ENCODE measurements around the gene USP38. TPM values are rescaled to one million over a fixed set of nuclear protein-coding genes. Genes with fewer than 3 reads are reported as not detected.

The USP38 gene
- total RNA-seq, 1 donor from 2014 or later = 21.2 TPM

DNA sequence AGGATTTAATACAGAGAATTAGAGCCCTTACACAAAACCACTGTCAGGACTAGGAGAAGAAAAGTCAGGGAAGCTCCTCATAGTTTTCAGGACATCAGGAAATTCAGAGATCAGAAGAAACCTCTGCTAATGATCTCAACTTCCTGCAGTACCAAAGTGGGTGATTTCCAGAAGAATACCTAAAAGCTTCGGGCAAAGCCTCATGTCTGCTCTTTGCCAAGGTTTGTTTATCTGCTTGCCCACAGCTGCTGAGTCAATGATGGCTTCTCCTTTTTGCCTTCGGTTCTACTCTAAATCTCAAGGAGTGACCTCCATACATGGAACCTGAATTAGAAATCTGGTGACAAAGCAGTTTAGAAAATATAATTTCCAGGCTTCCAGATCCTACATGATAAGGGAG lies 68.4 kb downstream of the USP38 start:
- no peaks in the 10 kb centered on the region for H3K9me3 ChIP-seq (ENCODE audit: insufficient read depth, low read depth, low read length)
- no peaks in the 10 kb centered on the region for H3K27me3 Mint-ChIP-seq (ENCODE audit: low read depth, unreplicated experiment)
- no peak overlapping the region for H3K27ac ChIP-seq (ENCODE audit: low read depth, low read length)
- no peaks in the 10 kb centered on the region for H4K20me1 ChIP-seq (ENCODE audit: insufficient read depth, low read length)
- no peak overlapping the region for H2AFZ ChIP-seq (ENCODE audit: low read depth, low read length)
- no peak overlapping the region for H3K9ac ChIP-seq (ENCODE audit: low read length)
- no peaks in the 10 kb centered on the region for H3K27me3 ChIP-seq (ENCODE audit: insufficient read depth, low read length)
- H3K4me1 ChIP-seq (ENCODE audit: insufficient read depth, low read length) = no peaks in the 10 kb centered on the region
- no peak overlapping the region for H3K27ac Mint-ChIP-seq (ENCODE audit: unreplicated experiment)
- no peaks in the 10 kb centered on the region for H3K36me3 Mint-ChIP-seq (ENCODE audit: low read depth, unreplicated experiment)
- H3K4me2 ChIP-seq (ENCODE audit: low read length) = no peak overlapping the region
- no peak overlapping the region for H3K4me3 ChIP-seq (ENCODE audit: insufficient read depth, low read depth, low read length)
- H3K79me2 ChIP-seq (ENCODE audit: insufficient read depth, low read length) = no peaks in the 10 kb centered on the region
- no peaks in the 10 kb centered on the region for H3K36me3 ChIP-seq (ENCODE audit: insufficient read depth, low read length)
- no peak for FAIRE-seq
- H3K9me3 Mint-ChIP-seq (ENCODE audit: unreplicated experiment) = no peaks in the 10 kb centered on the region
- TF ChIP-seq CTCF (IDR thresholded peaks at IDR 0.05; ENCODE audit: insufficient read depth, low read depth, low read length) (no peak), EZH2 (IDR thresholded peaks at IDR 0.05; ENCODE audit: insufficient read depth, low read length) (no peak)
- H3K4me3 Mint-ChIP-seq (ENCODE audit: unreplicated experiment) = no peak overlapping the region
- peaks cover 16% of the 10 kb centered on the region for H3K4me1 Mint-ChIP-seq (ENCODE audit: low read depth, unreplicated experiment)
- DNase-seq (ENCODE audit: low read depth) = peak; percentile 5

DNA sequence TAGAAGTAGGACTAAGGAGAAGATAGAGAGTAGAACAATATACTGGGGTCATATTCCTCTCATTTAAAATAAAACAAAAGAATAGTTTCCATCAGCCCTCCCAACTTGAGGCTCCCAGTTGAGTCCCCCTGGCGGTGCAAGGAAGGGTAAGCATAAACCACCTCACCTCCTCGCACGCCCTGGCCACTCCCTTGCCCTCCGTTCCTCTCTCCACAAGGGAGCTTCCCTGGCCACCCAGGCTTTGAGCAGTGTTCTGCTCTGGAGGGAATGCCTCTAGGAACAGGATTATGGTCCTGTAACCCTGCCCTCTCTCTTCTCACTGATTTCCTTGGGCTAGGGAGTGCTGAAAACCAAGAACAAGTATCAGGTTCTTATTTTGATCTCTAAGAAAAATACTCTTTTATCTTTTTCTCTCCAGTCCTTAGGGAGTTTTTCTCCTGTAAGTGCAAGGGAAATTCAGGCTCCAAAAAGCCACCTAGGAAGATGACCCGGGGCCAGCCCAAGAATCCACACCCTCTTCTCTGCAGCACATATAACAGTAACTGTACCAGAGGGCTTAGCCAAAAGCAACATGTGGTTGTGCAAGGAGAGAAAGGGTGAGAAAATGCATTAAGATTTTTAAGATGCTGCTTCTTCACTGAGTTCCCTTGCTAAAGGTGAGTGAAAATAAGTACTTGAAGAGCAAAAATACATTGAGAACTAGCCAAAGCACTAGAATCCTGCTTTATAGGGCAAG lies 69.9 kb downstream of the USP38 start:
- H3K4me3 ChIP-seq (ENCODE audit: insufficient read depth, low read depth, low read length) = no peak overlapping the region
- H3K27me3 ChIP-seq (ENCODE audit: insufficient read depth, low read length) = no peaks in the 10 kb centered on the region
- no peak overlapping the region for H3K27ac Mint-ChIP-seq (ENCODE audit: unreplicated experiment)
- H3K27me3 Mint-ChIP-seq (ENCODE audit: low read depth, unreplicated experiment) = no peaks in the 10 kb centered on the region
- H3K9me3 Mint-ChIP-seq (ENCODE audit: unreplicated experiment) = no peaks in the 10 kb centered on the region
- no peaks in the 10 kb centered on the region for H3K4me1 ChIP-seq (ENCODE audit: insufficient read depth, low read length)
- H3K27ac ChIP-seq (ENCODE audit: low read depth, low read length) = no peak overlapping the region
- DNase-seq (ENCODE audit: low read depth) = no peak
- H3K36me3 ChIP-seq (ENCODE audit: insufficient read depth, low read length) = no peaks in the 10 kb centered on the region
- H3K9me3 ChIP-seq (ENCODE audit: insufficient read depth, low read depth, low read length) = no peaks in the 10 kb centered on the region
- no peaks in the 10 kb centered on the region for H4K20me1 ChIP-seq (ENCODE audit: insufficient read depth, low read length)
- TF ChIP-seq EZH2 (IDR thresholded peaks at IDR 0.05; ENCODE audit: insufficient read depth, low read length) = no peak
- TF ChIP-seq CTCF (IDR thresholded peaks at IDR 0.05; ENCODE audit: insufficient read depth, low read depth, low read length) = no peak
- no peak overlapping the region for H3K4me2 ChIP-seq (ENCODE audit: low read length)
- H3K79me2 ChIP-seq (ENCODE audit: insufficient read depth, low read length) = no peaks in the 10 kb centered on the region
- no peak for FAIRE-seq
- no peak overlapping the region for H3K9ac ChIP-seq (ENCODE audit: low read length)
- no peaks in the 10 kb centered on the region for H3K36me3 Mint-ChIP-seq (ENCODE audit: low read depth, unreplicated experiment)
- peaks cover 16% of the 10 kb centered on the region for H3K4me1 Mint-ChIP-seq (ENCODE audit: low read depth, unreplicated experiment)
- no peak overlapping the region for H2AFZ ChIP-seq (ENCODE audit: low read depth, low read length)
- H3K4me3 Mint-ChIP-seq (ENCODE audit: unreplicated experiment) = no peak overlapping the region

- Histone ChIP-seq H3K27ac (ENCODE audit: low read depth, low read length) (no peak overlapping the region), H2AFZ (ENCODE audit: low read depth, low read length) (no peak overlapping the region), H3K9me3 (ENCODE audit: insufficient read depth, low read depth, low read length) (no peaks in the 10 kb centered on the region), H3K4me1 (ENCODE audit: insufficient read depth, low read length) (no peaks in the 10 kb centered on the region), H3K4me2 (ENCODE audit: low read length) (no peak overlapping the region), H4K20me1 (ENCODE audit: insufficient read depth, low read length) (no peaks in the 10 kb centered on the region), H3K79me2 (ENCODE audit: insufficient read depth, low read length) (no peaks in the 10 kb centered on the region), H3K36me3 (ENCODE audit: insufficient read depth, low read length) (no peaks in the 10 kb centered on the region), H3K4me3 (ENCODE audit: insufficient read depth, low read depth, low read length) (no peak overlapping the region), H3K9ac (ENCODE audit: low read length) (no peak overlapping the region), H3K27me3 (ENCODE audit: insufficient read depth, low read length) (no peaks in the 10 kb centered on the region)
- TF ChIP-seq EZH2 (IDR thresholded peaks at IDR 0.05; ENCODE audit: insufficient read depth, low read length) = no peak
- no peak for TF ChIP-seq CTCF (IDR thresholded peaks at IDR 0.05; ENCODE audit: insufficient read depth, low read depth, low read length)
- no peak for FAIRE-seq
- Mint-ChIP-seq H3K36me3 (ENCODE audit: low read depth, unreplicated experiment) (no peaks in the 10 kb centered on the region), H3K27me3 (ENCODE audit: low read depth, unreplicated experiment) (no peaks in the 10 kb centered on the region), H3K4me1 (ENCODE audit: low read depth, unreplicated experiment) (peaks cover 11% of the 10 kb centered on the region), H3K9me3 (ENCODE audit: unreplicated experiment) (no peaks in the 10 kb centered on the region), H3K27ac (ENCODE audit: unreplicated experiment) (no peak overlapping the region), H3K4me3 (ENCODE audit: unreplicated experiment) (no peak overlapping the region)
- no peak for DNase-seq (ENCODE audit: low read depth)
Observed at GRCh38 chr4:143256456-143256855, 71.7 kb downstream of the USP38 start.
